ENCODE measurements around the gene FAM81B.
"Not testable (repeated sequence)": the region's sequence is repeated elsewhere in the genome, so short reads cannot be mapped to it uniquely, and the experiment has no call there.

FAM81B gene

DNA sequence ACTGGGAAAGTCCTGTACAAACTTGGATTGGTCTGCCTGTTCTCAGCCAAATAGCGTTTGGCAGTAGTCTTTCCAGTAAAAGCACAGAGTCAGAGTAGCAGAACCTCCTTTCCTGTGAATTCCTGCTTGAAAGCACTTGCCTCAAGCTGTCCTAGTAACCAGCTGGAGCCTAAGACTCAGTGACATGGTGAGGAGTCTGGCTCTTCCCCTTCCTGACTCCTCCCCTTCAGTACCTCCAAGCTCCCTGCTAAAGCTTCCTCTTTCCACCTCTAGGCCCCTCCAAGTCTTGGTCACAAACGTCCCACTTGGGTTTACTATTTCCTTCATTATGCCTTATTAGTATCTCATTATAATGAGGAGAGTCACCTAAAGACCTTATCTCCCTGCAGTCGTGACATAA, 21.4 kb upstream of the FAM81B start:
- Histone ChIP-seq H3K27ac (no peak overlapping the region), H3K9me3 (no peaks in the 10 kb centered on the region; the same call in 1 of the 2 replicates), H3K27me3 (no peaks in the 10 kb centered on the region), H3K36me3 (no peaks in the 10 kb centered on the region), H3K4me3 (no peak overlapping the region), H3K4me1 (peaks cover 5% of the 10 kb centered on the region), H3K9ac (no peak overlapping the region), H3K4me2 (no peak overlapping the region), H4K20me1 (no peaks in the 10 kb centered on the region)
- TF ChIP-seq Cebpa-rat (IDR thresholded peaks at IDR 0.05), result no peak

- peaks cover 5% of the 10 kb centered on the region for H3K4me1 ChIP-seq
- H4K20me1 ChIP-seq, result no peaks in the 10 kb centered on the region
- H3K4me2 ChIP-seq, result no peak overlapping the region
- no peaks in the 10 kb centered on the region for H3K27me3 ChIP-seq
- no peak overlapping the region for H3K4me3 ChIP-seq
- no peaks in the 10 kb centered on the region for H3K36me3 ChIP-seq
- no peak for TF ChIP-seq Cebpa-rat (IDR thresholded peaks at IDR 0.05)
- H3K9me3 ChIP-seq, result no peaks in the 10 kb centered on the region
- H3K9ac ChIP-seq, result no peak overlapping the region
- H3K27ac ChIP-seq, result no peak overlapping the region
These were observed 17.1 kb upstream of the FAM81B start for GRCh38 chr5:95374061-95374460.

GRCh38 chr5:95375591-95375990, 15.6 kb upstream of the FAM81B start:
- Histone ChIP-seq H3K4me1 (peaks cover 10% of the 10 kb centered on the region; the same call in 1 of the 2 replicates), H3K9me3 (peaks cover 15% of the 10 kb centered on the region), H3K9ac (no peak overlapping the region), H3K4me2 (no peak overlapping the region), H3K27me3 (no peaks in the 10 kb centered on the region), H3K4me3 (no peak overlapping the region), H3K27ac (no peak overlapping the region), H4K20me1 (no peaks in the 10 kb centered on the region), H3K36me3 (no peaks in the 10 kb centered on the region)
- no peak for TF ChIP-seq Cebpa-rat (IDR thresholded peaks at IDR 0.05)

- no peak for TF ChIP-seq Cebpa-rat (IDR thresholded peaks at IDR 0.05)
- H3K27me3 ChIP-seq, result no peaks in the 10 kb centered on the region
- H3K4me3 ChIP-seq, result no peak overlapping the region
- no peaks in the 10 kb centered on the region for H4K20me1 ChIP-seq
- H3K9ac ChIP-seq, result no peak overlapping the region
- H3K4me1 ChIP-seq, result peaks cover 10% of the 10 kb centered on the region; the same call in 1 of the 2 replicates
- no peak overlapping the region for H3K27ac ChIP-seq
- no peak overlapping the region for H3K4me2 ChIP-seq
- H3K9me3 ChIP-seq, result peaks cover 20% of the 10 kb centered on the region
- no peaks in the 10 kb centered on the region for H3K36me3 ChIP-seq
These were observed 12.0 kb upstream of the FAM81B start for GRCh38 chr5:95379133-95379532.

GRCh38 chr5:95380103-95380628, 11.0 kb upstream of the FAM81B start:
- H3K4me3 ChIP-seq, result no peak overlapping the region
- peak overlapping the region; percentile 36; the same call in 1 of the 2 replicates for H3K4me2 ChIP-seq
- H3K9me3 ChIP-seq, result peaks cover 20% of the 10 kb centered on the region
- peaks cover 10% of the 10 kb centered on the region; the same call in 1 of the 2 replicates for H3K4me1 ChIP-seq
- no peaks in the 10 kb centered on the region for H3K27me3 ChIP-seq
- no peaks in the 10 kb centered on the region for H3K36me3 ChIP-seq
- no peak overlapping the region for H3K9ac ChIP-seq
- no peaks in the 10 kb centered on the region for H4K20me1 ChIP-seq
- no peak for TF ChIP-seq Cebpa-rat (IDR thresholded peaks at IDR 0.05)
- H3K27ac ChIP-seq, result no peak overlapping the region

DNA sequence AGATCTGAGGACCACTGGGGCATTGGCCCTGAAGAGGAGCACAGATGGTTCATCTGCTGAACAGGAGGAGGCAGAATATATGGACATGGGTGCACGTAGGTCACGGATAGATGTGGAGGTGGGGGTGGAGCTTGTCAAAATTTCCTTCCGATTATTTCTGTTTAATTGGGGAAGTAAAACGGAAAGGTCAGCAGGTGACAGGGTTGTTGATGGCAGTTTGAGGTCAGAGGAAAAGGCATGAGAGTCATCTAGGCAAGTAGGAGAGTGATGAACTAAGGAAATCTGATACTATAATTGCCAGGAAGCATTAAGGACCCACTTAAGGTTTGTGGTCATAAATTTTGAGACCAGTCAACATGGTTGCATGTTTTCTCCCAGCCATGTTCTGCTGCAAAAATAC, 8.4 kb upstream of the FAM81B start:
- Histone ChIP-seq H3K27ac (no peak overlapping the region), H3K36me3 (no peaks in the 10 kb centered on the region), H4K20me1 (no peaks in the 10 kb centered on the region), H3K9ac (no peak overlapping the region), H3K4me2 (no peak overlapping the region), H3K4me3 (no peak overlapping the region), H3K4me1 (peaks cover 10% of the 10 kb centered on the region; the same call in 1 of the 2 replicates), H3K9me3 (peaks cover 20% of the 10 kb centered on the region), H3K27me3 (no peaks in the 10 kb centered on the region)
- no peak for TF ChIP-seq Cebpa-rat (IDR thresholded peaks at IDR 0.05)

GRCh38 chr5:95384485-95385213, 6.5 kb upstream of the FAM81B start:
- TF ChIP-seq Cebpa-rat (IDR thresholded peaks at IDR 0.05), result no peak
- peaks cover 10% of the 10 kb centered on the region; the same call in 1 of the 2 replicates for H3K4me1 ChIP-seq
- no peak overlapping the region for H3K4me3 ChIP-seq
- H3K27ac ChIP-seq, result no peak overlapping the region
- H4K20me1 ChIP-seq, result no peaks in the 10 kb centered on the region
- peaks cover 14% of the 10 kb centered on the region for H3K9me3 ChIP-seq
- H3K4me2 ChIP-seq, result no peak overlapping the region
- no peaks in the 10 kb centered on the region for H3K27me3 ChIP-seq
- H3K9ac ChIP-seq, result no peak overlapping the region
- H3K36me3 ChIP-seq, result no peaks in the 10 kb centered on the region

- Histone ChIP-seq H3K27me3 (no peaks in the 10 kb centered on the region), H4K20me1 (no peaks in the 10 kb centered on the region), H3K9ac (no peak overlapping the region), H3K9me3 (peaks cover 7% of the 10 kb centered on the region), H3K27ac (no peak overlapping the region), H3K4me3 (no peak overlapping the region), H3K36me3 (no peaks in the 10 kb centered on the region), H3K4me1 (peaks cover 3% of the 10 kb centered on the region; the same call in 1 of the 2 replicates), H3K4me2 (no peak overlapping the region)
- no peak for TF ChIP-seq Cebpa-rat (IDR thresholded peaks at IDR 0.05)
These were observed 5.8 kb upstream of the FAM81B start for GRCh38 chr5:95385334-95385733.

GRCh38 chr5:95391965-95392364, 799 bp downstream of the FAM81B start:
- H3K36me3 ChIP-seq, H3K9ac ChIP-seq, H3K27me3 ChIP-seq, H4K20me1 ChIP-seq, H3K27ac ChIP-seq, H3K4me2 ChIP-seq, H3K4me1 ChIP-seq, H3K9me3 ChIP-seq, H3K4me3 ChIP-seq: not testable (repeated sequence)

GRCh38 chr5:95392593-95393182, 1.5 kb downstream of the FAM81B start:
- no peaks in the 10 kb centered on the region for H3K27me3 ChIP-seq
- TF ChIP-seq Cebpa-rat (IDR thresholded peaks at IDR 0.05), result no peak
- no peaks in the 10 kb centered on the region for H4K20me1 ChIP-seq
- H3K4me2 ChIP-seq, result no peak overlapping the region
- no peak overlapping the region for H3K4me3 ChIP-seq
- no peak overlapping the region for H3K27ac ChIP-seq
- H3K36me3 ChIP-seq, result no peaks in the 10 kb centered on the region
- no peak overlapping the region for H3K9ac ChIP-seq
- no peaks in the 10 kb centered on the region for H3K9me3 ChIP-seq
- no peaks in the 10 kb centered on the region for H3K4me1 ChIP-seq
